Activated CD4-positive, alpha-beta T cell treated with anti-CD3 and anti-CD28 coated beads for 4 hours (primary cell): ENCODE data around the gene HDAC5.
"Not testable (repeated sequence)": the region's sequence is repeated elsewhere in the genome, so short reads cannot be mapped to it uniquely, and the experiment has no call there.

Source experiments
- DNase-seq, 2 donors: peaks; one replicate each; pipeline ENCODE4 v3.0.0-alpha.2; 2020

HDAC5 gene

DNA sequence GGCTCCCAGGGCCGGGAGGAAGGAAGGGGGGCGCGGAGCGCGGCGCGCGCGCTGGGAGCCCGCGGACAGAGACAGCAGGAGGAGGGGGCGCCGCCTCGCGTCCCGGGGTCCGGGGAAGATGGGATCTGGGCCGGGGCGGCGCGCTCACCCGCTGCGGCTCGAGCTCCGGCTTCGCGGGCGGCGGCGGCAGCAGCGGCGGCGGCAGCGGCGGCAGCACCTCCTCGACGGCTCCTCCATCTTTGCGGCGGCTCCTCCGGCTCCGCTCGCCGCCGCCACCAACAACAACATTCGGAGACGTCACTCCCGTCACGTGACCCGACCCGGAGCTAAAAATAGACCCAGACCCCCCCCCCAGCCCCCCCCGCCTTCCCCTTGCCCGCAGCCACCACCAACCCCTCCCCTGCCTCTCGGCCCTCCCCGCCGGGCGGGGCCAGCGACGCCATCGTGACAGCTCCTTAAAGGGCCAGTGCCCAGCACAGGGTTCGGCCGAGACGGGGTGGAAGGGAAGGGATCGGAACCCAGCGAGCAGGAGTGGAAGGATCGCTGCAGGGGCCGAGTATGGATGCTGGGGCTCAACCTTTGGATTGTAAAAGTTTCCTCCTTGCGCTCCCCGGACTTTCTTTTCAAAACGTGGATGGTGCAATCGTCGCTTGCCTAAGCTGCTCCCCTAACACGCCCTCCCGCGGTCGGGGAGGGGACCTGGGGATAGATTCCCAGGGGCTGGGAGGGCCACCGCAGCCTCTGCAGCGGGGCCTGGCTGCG, at the start of gene HDAC5:
TSS of gene HDAC5 (minus strand) at position 286 of the 762 bp plus-strand sequence. CDS start 6,126 bp downstream, outside the sequence.
- peak; percentile 96 to 97 for DNase-seq

DNA sequence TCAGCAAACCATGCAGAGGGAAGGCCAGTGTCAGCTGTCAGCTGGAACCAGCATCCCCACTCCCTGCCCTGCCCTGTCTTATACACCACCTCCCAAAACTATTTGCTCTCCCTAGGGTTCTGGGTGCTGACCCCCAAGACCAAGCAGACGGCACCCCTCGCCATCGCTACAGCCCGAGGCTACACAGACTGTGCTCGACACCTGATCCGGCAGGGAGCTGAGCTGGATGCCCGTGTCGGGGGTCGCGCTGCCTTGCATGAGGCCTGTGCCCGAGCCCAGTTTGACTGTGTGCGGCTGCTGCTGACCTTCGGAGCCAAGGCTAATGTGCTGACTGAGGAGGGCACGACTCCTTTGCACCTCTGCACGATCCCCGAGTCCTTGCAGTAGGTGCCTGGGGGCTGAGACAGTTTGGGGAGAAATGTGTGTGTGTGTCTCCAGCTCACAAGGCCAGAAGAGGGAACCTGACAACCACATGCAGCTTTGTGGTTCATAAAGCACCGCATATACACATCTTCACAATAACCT, 48.6 kb upstream of the HDAC5 start:
- no peak for DNase-seq

DNA sequence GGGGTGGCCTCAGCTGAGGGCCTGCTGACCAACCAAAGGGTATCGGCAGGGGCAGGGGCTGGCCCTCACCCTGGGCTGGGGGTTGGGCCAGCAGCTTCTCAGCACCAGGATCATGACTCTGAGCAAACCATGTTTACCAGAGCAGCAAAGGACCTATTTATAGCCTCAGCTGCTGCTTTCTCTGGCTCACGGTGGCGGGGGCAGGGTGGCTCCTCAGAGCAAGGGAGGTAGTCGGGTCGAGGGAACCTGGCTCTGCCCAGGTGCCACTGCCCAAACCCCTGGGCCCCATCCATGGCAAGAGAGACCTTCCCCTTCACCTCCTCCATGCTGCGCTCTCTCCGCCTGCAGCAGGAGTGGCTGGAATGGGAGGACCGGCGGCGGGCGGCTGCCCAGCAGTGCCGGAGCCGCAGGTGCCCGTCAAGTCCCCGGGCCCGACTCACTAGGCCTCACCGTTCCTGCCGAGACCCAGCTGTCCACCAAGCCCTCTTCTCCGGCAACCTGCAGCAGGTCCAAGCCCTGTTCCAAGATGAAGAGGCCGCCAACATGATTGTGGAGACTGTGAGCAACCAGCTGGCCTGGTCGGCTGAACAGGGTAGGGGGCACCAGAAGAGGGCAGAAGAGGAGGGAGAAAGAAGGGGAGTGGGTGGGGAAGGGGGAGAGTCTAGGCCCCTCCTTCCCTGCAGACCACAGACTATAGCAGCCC, 47.2 kb upstream of the HDAC5 start, which contains the start of gene ASB16:
TSS of gene ASB16 (plus strand) at position 206 of the 703 bp plus-strand sequence. CDS start at position 292, 86 bp downstream.
- DNase-seq = no peak

DNA sequence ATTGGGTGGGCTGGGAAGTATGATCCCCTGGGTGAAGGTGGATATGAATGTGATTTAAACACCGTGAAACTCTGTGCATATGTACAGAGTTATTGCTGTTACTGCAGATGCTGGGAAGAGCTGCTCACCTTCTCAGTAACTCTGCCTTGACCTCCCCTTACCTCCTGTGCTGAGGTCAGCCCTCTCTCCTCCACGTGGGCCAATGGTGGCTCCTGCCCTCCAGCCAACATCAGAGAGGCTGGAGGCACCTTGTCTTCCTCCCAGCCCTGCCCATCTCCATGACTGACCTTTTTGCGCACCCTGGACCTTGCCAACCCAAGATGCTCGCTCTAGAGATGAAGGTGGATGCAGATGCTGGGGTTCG, 46.7 kb upstream of the HDAC5 start:
- DNase-seq = no peak

DNA sequence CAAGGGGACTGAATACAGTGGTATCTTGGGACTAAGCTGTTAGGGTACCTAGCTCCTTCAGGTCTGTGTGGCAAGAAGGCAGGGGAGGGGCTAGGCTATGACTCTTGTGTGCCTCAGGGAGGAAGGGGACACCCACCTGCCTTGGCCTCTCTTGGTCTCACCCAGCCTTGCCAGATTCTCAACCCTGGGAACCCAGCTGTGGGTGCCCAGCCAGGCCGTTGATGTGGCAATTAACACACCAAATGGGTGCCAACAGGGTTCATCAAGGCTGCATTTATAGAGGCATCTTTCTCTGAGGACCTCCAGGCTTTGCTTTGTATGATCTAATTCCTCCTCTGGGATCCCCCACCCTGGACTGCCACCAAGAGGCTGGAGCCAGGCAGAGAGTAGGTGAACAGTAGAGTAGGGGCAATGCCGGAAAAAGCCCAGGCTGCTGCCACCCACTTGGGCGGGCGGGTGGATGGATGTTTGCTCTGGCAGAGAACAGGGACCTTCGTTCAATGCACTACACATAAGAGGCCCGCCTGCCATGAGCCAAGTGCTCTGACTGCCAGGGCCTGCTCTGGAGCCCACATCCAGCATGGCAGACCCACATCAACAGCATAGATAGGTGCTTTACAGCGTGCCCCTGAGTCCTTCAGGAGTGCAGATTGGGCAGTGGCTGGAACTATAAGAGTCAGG, 43.9 kb upstream of the HDAC5 start:
- no peak for DNase-seq

DNA sequence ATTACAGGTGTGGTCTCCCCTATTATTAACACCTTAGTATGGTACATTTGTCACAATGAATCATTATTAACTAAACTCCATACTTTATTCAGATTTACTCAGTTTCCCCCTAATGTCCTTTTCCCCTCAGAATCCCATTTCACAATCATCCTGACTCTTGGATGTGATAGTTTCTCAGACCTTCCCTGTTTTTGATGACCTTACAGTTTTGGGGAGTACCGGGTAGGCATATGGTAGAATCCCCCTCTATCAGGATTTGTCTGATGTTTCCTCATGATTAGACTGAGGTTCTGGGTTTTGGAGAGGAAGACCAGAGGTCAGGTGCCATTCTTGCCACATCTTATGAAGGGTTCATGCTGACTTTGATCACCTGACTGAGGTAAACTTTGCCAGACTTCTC, 41.0 kb upstream of the HDAC5 start:
- DNase-seq = no peak

DNA sequence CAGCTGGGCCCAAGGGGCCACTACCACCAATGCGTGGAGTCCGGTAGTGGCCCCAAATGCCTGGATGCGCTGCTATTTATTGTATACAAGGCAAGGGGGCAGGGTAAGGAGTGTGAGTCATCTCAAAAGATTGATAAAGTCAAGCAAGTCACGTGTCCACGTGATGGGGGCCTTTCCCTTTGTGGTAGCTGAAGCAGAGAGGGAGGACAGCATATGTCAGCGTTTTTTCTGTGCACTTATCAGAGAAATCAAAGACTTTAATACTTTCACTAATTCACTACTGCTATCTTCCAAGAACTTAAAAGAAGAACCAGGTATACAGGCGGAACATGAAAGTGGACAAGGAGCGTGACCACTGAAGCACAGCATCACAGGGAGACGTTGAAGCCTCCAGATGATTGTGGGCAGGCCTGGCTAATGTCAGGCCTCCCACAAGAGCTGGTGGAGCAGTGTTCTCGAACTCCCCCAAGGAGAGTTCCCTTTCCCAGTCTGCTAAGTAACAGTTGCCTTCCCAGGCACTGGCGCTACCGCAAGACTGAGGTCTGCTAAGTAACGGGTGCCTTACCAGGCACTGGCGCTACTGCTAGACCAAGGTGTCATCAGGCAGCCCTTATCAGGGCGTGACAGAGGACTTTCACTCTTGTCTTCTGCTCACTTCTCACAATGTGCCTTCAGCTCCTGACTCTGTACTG, 36.2 kb upstream of the HDAC5 start:
- peak; percentile 20 to 23 for DNase-seq

DNA sequence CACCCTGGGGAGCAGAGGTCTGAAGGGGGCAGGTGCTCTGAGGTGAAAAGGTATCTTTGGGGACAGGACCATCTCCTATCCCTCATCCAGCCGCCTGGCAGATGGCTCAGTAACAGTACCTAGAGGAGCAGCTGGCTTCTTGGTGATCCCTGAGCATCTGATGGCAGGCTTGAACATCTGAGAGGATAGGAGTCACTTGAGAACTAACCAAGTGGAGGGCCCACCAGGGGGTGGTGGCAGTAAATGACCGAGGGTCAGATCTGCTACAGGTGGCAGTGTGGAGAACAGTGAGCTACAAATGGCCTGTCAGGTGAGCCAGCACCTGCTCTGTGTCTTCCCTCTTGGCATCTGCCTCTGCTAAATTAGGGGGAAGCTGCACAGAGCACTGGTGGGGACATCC, 32.0 kb upstream of the HDAC5 start:
- DNase-seq = no peak

DNA sequence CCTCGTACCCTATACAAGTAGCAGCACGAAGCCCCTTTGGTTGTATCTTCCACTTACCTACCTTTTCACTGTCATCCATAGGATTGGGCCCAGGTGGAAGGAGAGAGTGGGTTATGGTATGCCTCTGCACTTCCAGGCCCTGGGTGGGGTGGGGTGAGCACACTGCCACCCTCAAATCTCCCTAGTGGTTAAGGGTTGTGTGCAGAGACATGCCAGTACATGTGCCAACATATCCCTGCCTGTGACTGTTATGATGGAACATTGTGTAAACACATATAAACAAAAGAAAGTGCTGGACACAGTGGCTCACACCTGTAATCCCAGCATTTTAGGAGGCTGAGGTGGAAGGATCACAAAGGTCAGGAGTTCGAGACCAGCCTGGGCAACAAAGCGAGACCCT, 29.4 kb upstream of the HDAC5 start:
- DNase-seq = no peak

DNA sequence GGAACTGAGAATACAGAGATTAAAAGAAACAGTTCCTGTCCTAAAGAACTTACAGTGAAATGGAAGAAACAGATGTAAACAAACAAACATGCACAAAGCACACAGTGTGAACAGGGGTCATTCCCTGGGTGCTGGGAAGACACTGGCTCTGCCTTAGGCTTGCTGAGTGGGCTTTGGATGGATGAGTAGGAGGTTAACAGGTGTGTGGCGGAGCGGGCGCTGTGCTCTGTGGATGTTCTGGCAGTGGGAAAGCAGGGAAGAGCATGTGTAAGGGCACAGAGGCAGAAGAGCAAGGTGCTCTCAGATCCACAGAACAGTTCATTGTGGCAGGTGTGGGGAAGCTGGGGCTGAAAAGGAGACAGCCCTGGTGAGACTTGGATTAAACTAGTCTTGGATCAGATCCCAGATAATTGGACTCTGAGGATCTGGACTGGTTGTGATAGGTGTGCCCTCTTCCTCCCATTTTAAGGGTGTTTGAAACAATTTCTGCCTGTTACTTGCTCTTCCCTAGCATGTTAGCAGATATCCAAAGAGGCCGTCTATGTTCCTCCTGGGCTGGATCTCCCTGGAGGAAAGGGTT, 26.4 kb upstream of the HDAC5 start:
- DNase-seq = no peak

DNA sequence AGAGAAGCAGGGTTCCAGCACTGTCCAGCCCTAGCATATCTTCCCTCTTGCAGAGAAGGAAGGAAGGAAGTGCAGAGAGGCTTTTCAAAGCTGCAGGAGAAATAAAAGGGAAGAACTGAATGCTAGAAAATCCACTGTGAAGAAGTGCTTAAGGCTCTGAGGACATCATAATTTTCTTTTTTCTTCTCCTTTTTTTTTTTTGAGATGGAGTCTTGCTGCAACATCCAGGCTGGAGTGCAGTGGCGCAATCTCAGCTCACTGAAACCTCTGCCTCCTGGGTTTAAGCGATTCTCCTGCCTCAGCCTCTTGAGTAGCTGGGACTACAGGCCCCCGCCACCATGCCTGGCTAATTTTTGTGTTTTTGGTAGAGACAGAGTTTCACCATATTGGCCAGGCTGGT, 25.6 kb upstream of the HDAC5 start:
- not testable (repeated sequence) for DNase-seq

DNA sequence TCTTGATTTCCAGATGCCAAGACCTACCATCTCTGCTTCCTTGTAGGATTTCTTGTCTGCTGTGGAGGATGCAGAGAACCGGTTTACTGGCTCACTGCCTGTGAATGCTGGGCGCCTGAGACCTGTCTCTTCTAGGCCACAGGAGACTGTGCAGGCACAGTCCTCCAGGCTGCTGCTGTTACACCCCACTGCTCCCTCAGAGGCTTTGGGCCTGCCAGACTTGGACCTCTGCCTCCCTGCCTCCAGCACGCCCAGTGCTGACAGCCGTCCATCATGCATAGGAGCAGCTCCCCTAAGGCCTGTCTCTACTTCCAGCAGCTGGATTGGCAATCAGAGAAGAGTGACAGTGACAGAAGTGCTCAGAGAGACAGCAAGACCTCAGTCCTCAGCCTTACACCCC, 24.4 kb upstream of the HDAC5 start:
- no peak for DNase-seq

DNA sequence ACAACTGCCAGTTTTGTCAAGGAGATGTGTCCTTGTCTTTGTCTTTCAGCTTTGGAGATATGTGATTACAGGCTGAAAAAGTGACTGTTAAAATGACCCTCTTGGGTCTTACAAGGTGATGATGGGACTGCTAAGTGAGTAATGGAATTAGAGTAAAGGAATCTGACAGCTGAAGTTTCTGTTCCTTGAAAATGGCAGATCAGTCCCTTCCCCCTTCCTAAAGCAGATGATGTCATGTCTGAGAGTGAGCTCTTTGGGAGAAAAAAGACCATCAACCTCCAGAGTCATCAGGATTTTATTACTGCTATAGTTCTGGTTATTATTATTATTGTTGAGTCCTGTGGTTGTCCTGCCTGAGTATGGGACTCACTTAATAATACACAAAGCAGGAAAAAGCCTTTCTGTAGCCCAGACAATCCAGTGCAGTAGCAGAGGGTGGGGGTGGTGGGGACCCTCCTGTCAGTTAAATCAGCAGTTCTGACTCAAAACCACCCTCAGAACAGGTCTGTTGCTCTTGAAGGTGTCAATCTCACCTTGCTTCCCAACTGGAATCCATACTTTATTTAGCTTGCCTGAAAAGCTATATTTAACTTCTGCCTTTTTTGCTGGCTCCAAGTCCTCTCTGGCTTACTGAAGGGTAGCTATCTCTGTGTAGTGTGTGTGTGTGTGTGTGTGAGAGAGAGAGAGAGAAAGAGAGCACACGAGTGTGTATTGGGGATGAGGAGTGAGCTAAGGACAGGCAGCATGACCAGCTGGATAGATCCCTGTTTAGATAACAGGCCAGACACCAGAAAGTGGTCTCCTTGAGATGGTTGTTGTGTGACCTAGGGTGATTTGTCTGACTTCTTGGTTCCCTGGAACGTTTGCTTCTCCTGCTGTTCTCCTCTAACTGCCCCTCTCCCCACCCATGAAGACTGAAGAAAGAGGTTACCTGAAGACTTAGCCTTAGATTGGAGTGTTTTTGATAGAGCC, 23.2 kb upstream of the HDAC5 start:
- no peak for DNase-seq

DNA sequence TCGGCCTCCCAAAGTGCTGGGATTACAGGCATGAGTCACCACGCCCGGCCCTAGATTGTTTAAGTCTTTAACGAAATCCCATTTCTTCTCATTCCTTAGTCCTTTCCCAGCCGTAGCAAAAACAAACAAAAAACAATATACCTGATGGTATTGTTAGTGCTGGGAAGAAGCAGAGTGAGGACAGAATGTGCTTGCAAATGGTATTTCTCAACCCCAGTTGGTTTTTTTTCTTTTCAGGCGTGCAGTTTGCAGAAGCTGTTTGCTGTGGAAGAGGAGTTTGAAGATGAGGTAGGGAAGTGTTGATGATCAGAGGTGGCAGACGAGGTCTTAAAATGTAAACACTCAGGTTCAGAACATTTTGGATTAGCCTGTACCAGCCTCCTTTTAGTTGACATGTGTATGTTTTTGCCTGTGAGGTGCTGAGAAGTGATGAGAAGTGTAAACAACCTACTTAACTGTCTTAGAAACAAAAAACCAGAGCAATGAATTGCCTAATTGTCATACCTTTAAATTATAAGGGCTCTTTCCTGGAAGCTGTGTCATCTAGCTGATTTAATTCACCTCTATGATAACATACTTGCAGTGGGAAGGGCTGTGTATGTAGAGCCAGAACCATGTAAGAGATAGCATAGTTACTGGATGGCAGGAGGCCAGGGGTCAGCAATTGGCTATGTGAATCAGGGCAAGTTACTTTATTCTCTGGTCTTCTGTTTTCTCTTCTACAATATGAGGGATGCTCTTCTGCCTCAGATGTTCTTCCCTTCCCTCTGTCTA, 21.7 kb upstream of the HDAC5 start:
- DNase-seq = no peak

DNA sequence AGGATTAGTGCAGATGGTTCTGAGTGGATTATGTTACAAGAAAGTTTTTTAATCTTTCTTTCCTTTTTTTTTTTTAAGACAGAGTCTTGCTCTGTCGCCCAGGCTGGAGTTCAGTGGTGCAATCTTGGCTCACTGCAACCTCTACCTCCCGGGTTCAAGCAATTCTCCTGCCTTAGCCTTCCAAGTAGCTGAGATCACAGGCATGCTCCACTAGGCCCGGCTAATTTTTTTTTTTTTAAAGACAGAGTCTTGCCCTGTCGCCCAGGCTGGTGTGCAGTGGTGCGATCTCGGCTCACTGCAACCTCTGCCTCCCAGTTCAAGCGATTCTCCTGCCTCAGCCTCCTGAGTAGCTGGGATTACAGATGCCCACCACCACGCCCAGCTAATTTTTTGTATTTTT, 20.5 kb upstream of the HDAC5 start:
- DNase-seq = not testable (repeated sequence)

DNA sequence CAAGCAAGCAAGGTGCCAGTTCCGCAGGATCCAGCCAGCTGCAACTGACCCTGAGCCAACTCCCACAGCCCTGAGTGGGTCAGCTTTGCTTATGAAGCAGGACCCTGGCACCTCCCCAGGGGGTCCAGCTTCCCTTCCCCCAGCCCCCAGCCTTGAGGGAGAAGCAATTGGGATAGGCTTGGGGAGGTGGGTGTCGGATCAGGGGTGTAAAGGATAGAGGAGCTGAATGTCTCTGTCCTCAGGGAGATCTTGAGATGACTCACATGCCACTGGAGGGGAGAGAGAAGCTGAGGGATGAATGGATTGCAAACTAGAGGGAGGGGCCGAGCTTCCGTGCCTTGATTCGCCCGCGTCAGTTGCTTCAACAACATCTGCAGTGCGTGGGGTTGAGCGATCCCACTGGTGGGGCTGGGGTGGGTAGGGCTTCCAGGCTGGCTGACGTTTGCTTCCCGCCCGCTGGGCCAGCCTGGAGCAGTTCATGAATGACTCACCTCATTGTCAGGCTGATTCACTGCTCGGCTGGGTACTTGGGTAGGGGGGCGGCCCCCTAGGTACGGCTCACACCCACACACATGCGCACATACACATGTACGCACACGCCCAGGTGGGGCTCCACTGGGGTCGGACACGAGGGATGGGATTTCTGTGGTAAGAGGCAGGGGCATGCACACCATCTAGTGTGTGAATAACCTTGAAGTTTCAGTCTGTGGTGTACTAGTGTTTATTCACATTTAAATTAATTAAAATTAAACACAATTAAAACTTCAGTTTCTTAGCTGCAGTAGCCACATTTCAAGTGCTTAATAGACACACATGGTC, 14.7 kb upstream of the HDAC5 start:
- peak; percentile 73 to 82 for DNase-seq

DNA sequence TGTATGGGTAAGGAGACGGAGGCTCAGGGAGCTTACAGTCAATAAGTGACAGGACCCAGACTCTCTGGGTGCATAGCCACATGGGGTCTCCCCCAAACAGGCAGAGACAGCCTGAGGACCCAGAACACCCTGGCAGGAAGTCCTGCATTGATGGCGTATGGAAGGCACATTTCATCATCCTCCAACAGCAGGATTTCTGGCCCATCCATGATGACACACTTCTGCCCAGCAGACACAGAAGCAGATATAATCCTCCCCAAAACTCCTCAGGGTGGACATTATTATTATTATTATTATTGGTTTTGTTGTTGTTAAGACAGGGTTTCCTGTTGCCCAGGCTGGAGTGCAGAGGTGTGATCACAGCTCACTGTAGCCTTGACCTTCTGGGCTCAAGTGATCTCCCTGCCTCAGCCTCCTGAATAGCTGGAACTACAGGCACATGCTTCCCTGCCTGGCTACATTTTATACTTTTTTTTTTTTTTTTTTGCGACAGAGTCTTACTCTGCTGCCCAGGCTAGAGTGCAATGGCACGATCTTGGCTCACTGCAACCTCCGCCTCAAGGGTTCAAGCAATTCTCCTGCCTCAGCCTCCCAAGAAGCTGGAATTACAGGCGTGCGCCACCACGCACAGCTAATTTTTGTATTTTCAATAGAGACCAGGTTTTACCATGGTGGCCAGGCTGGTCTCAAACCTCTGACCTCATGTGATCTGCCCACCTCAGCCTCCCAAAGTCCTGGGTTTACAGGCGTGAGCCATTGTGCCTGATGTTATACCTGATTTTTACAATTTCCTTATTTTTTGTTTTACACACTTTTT, 11.5 kb upstream of the HDAC5 start:
- DNase-seq = no peak

DNA sequence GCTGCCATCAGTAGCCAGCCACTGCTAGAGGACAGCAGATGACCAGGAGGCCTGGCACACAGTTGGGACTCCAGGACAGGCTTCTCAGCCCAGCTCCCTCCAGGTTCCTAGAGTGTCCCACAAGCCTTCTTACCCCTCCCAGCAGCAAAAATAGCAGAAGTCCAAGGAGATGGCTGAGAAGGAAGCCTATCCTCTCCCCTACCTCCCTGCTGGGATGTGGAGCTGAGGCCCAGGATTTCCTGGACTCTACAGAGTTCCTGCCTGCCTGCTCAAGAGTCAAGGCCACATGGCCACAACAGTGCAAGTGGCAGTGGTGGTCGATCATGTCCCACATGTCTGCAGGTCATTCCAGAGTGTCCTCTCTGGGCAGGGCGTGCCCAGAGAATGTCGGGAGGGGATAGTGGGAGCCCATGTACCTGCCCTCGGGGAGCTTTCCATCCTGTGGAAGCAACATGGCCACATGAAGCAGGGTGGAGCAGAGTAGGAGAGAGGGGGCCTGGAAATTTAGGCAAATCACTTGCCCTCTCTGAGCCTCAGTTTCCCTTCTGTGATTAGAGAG, 10.6 kb upstream of the HDAC5 start:
- no peak for DNase-seq
